Measurements from ENCODE around the gene TJP1.
"Not testable (repeated sequence)": the region's sequence is repeated elsewhere in the genome, so short reads cannot be mapped to it uniquely, and the experiment has no call there.

Gene TJP1

DNA sequence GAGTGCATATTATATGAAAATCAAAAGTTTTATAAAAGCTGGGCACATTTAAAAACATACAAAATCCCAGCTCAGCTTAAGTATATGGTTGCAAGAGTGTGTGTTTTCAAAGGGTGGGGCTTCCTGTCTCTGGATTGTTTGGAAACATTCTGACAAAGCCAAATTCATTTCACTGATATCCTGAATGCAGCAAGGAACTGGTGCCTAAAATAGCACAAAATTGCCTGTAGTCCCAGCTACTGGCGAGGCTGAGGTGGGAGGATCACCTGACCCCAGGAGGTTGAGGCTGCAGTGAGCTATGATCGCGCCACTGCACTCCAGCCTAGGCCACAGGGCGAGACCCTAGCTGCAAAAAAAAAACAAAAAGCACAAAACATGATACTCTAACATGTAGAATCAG, 13.0 kb upstream of the TJP1 start:
- Histone ChIP-seq H3K27me3 (replicated peaks; ENCODE audit: control insufficient read depth, insufficient read depth, low read length) (no peaks in the 10 kb centered on the region), H3K36me3 (ENCODE audit: control insufficient read depth, insufficient read depth, low read length, severe bottlenecking) (no peaks in the 10 kb centered on the region), H3K9me3 (ENCODE audit: control insufficient read depth, low read length) (no peaks in the 10 kb centered on the region), H3K4me3 (ENCODE audit: low read length) (no peak overlapping the region), H3K9ac (ENCODE audit: low read length) (no peak overlapping the region), H3K4me1 (ENCODE audit: control insufficient read depth, insufficient read depth, low read length) (peaks cover 11% of the 10 kb centered on the region)
- peak; percentile 69 for DNase-seq (ENCODE audit: low read depth)

DNA sequence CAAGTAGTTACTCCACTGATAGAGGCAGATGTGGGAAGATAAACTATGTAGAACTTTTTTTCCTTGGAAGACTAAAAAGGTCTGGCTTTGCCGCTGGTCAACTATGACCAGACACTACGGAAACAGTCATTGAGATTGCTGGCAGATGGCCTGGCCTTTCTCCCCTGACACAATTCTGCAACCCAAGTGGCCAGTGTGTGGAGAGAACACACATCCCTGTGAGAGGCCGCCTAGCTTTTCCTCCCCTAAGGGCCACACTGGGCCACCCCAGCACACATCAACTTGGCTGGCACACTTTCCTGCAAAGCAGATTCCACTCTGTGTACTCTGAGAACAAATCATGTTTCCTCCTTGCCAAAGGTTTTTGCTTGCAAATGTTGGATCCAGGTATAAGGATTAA, 10.4 kb upstream of the TJP1 start:
- H3K27me3 ChIP-seq (replicated peaks; ENCODE audit: control insufficient read depth, insufficient read depth, low read length), result no peaks in the 10 kb centered on the region
- no peaks in the 10 kb centered on the region for H3K36me3 ChIP-seq (ENCODE audit: control insufficient read depth, insufficient read depth, low read length, severe bottlenecking)
- peaks cover 17% of the 10 kb centered on the region for H3K4me1 ChIP-seq (ENCODE audit: control insufficient read depth, insufficient read depth, low read length)
- no peaks in the 10 kb centered on the region for H3K9me3 ChIP-seq (ENCODE audit: control insufficient read depth, low read length)
- no peak for DNase-seq (ENCODE audit: low read depth)
- no peak overlapping the region for H3K4me3 ChIP-seq (ENCODE audit: low read length)
- H3K9ac ChIP-seq (ENCODE audit: low read length), result no peak overlapping the region

GRCh38 chr15:29826908-29827820, 4.9 kb upstream of the TJP1 start:
- H3K4me3 ChIP-seq (ENCODE audit: low read length), result no peak overlapping the region
- H3K36me3 ChIP-seq (ENCODE audit: control insufficient read depth, insufficient read depth, low read length, severe bottlenecking), result no peaks in the 10 kb centered on the region
- DNase-seq (ENCODE audit: low read depth), result no peak
- no peaks in the 10 kb centered on the region for H3K27me3 ChIP-seq (replicated peaks; ENCODE audit: control insufficient read depth, insufficient read depth, low read length)
- H3K9me3 ChIP-seq (ENCODE audit: control insufficient read depth, low read length), result no peaks in the 10 kb centered on the region
- peaks cover 24% of the 10 kb centered on the region for H3K4me1 ChIP-seq (ENCODE audit: control insufficient read depth, insufficient read depth, low read length)
- H3K9ac ChIP-seq (ENCODE audit: low read length), result no peak overlapping the region

GRCh38 chr15:29825227-29825626, 3.0 kb upstream of the TJP1 start:
- DNase-seq (ENCODE audit: low read depth), result no peak
- Histone ChIP-seq H3K4me3 (ENCODE audit: low read length) (no peak overlapping the region), H3K4me1 (ENCODE audit: control insufficient read depth, insufficient read depth, low read length) (peaks cover 31% of the 10 kb centered on the region), H3K9me3 (ENCODE audit: control insufficient read depth, low read length) (no peaks in the 10 kb centered on the region), H3K27me3 (replicated peaks; ENCODE audit: control insufficient read depth, insufficient read depth, low read length) (no peaks in the 10 kb centered on the region), H3K9ac (ENCODE audit: low read length) (no peak overlapping the region), H3K36me3 (ENCODE audit: control insufficient read depth, insufficient read depth, low read length, severe bottlenecking) (no peaks in the 10 kb centered on the region)

DNA sequence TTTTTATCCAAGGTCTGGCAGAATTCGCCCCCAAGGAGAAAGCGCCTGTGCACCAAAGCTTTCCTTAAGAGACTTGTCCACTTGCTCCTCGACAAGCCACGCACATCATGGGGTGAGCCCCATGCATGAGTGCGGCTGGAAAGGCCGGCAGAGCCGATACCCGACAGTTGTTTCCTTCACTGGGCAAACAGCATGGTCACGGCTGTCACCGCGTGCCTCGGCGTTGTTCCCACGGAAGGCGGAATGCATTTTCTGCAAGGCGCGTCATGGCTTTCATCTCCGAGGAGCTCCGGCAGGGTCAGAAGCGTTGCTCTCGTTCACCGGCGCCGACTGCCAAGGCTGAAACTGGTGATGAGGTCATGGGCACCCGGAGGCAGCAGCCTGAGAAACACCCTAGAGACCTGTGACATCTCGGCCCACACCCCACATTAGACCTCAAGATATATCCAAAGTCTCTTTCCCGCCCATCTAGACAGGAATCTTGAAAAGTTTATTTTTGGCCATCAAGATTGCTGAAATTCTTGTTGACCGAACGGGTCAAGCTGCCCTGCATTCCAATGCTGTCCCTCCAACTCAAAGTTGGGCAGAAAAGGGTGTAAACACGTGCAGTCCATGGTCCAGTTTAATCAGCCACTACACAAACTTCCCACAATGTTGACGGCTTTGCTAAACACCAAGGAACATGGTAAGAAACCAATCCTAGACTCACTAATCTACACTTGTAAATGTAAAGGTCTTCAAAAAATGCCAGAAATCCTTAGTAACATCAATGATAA, 604 bp upstream of the TJP1 start:
- no peaks in the 10 kb centered on the region for H3K27me3 ChIP-seq (replicated peaks; ENCODE audit: control insufficient read depth, insufficient read depth, low read length)
- H3K9ac ChIP-seq (ENCODE audit: low read length), result peak overlapping the region; percentile 88
- no peaks in the 10 kb centered on the region for H3K36me3 ChIP-seq (ENCODE audit: control insufficient read depth, insufficient read depth, low read length, severe bottlenecking)
- no peaks in the 10 kb centered on the region for H3K9me3 ChIP-seq (ENCODE audit: control insufficient read depth, low read length)
- peak overlapping the region; percentile 98 for H3K4me3 ChIP-seq (ENCODE audit: low read length)
- DNase-seq (ENCODE audit: low read depth), result peak; percentile 83
- peaks cover 32% of the 10 kb centered on the region for H3K4me1 ChIP-seq (ENCODE audit: control insufficient read depth, insufficient read depth, low read length)

DNA sequence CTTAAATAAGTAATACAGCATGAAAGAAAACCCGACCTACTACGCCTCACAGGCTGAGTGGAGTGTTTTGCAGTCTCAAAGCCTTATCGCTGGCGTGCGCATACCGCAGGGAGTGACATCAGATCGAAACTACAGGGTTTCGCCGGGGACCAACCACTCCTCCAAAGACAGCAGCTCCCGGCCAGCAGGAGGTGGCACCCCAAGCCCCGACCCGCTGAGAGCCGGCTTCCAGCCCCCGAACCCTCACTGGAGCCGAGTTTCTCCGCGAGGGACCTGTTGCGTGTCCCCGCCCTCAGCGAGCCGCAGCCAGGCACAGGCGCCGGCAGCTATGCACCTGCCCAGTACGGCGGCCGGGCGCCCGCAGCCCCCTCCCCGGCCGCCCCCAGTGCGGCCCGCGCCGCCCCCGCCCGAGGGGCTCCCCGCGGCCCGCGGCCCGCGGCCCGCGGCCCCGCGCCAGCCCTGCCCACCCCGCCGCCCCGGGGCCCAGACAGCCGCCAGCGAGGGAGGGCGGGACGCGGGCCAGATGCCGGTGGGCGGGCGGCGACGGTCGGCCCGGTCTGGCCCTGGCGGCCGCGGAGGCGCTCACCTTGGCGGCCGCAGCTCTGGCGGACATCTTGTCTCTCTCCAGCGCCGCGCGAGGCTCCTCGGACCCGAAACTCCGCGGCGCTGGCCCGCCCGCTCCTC, 710 bp downstream of the TJP1 start:
- DNase-seq (ENCODE audit: low read depth), result peak; percentile 92
- Histone ChIP-seq H3K36me3 (ENCODE audit: control insufficient read depth, insufficient read depth, low read length, severe bottlenecking) (no peaks in the 10 kb centered on the region), H3K27me3 (replicated peaks; ENCODE audit: control insufficient read depth, insufficient read depth, low read length) (no peaks in the 10 kb centered on the region), H3K9me3 (ENCODE audit: control insufficient read depth, low read length) (no peaks in the 10 kb centered on the region), H3K4me3 (ENCODE audit: low read length) (peak overlapping the region; percentile 98), H3K9ac (ENCODE audit: low read length) (peak overlapping the region; percentile 89), H3K4me1 (ENCODE audit: control insufficient read depth, insufficient read depth, low read length) (peaks cover 23% of the 10 kb centered on the region)

DNA sequence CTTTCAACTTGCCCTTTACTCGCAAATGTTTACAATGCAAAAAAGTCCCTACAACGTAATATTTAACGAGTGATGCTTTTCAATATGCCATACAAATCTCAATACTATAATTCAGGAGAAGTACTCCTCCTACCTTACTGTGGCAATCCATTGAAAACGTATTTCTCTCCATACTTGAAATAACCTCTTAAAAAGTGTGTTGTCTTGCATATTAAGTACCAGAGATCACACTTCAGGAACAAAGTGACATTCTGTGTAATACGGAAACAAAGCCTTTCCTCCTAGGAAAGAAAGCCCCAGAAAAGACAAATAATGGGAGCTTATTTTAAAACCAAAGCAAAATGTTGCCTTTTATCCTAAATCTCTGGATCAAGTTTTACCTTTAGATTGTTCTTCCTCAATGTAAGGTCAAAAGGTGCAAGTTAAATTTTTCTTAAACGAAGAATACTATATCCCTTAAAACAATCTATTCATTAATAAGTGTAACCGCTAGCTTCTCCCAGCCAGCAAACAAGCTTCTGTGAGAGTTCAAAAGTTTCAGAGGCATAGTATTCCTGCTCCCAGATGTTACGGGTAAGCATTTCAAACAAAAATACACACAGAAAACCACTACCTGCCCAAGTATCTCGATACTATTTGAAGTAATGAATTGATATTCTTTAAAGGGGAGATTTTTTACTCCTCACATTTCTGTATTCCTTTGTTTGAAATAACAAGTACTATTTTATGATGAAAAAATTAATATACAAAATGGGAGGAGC, 1.7 kb downstream of the TJP1 start:
- H3K27me3 ChIP-seq (replicated peaks; ENCODE audit: control insufficient read depth, insufficient read depth, low read length), result no peaks in the 10 kb centered on the region
- H3K4me3 ChIP-seq (ENCODE audit: low read length), result peak overlapping the region; percentile 98
- no peaks in the 10 kb centered on the region for H3K9me3 ChIP-seq (ENCODE audit: control insufficient read depth, low read length)
- H3K36me3 ChIP-seq (ENCODE audit: control insufficient read depth, insufficient read depth, low read length, severe bottlenecking), result no peaks in the 10 kb centered on the region
- peak; percentile 52 for DNase-seq (ENCODE audit: low read depth)
- peaks cover 24% of the 10 kb centered on the region for H3K4me1 ChIP-seq (ENCODE audit: control insufficient read depth, insufficient read depth, low read length)
- peak overlapping the region; percentile 84 for H3K9ac ChIP-seq (ENCODE audit: low read length)

- peak overlapping the region; percentile 98 for H3K4me3 ChIP-seq (ENCODE audit: low read length)
- no peaks in the 10 kb centered on the region for H3K9me3 ChIP-seq (ENCODE audit: control insufficient read depth, low read length)
- no peaks in the 10 kb centered on the region for H3K27me3 ChIP-seq (replicated peaks; ENCODE audit: control insufficient read depth, insufficient read depth, low read length)
- H3K4me1 ChIP-seq (ENCODE audit: control insufficient read depth, insufficient read depth, low read length), result peaks cover 30% of the 10 kb centered on the region
- H3K9ac ChIP-seq (ENCODE audit: low read length), result no peak overlapping the region
- no peaks in the 10 kb centered on the region for H3K36me3 ChIP-seq (ENCODE audit: control insufficient read depth, insufficient read depth, low read length, severe bottlenecking)
- DNase-seq (ENCODE audit: low read depth), result no peak
These were observed 2.3 kb downstream of the TJP1 start for GRCh38 chr15:29819979-29820378.

DNA sequence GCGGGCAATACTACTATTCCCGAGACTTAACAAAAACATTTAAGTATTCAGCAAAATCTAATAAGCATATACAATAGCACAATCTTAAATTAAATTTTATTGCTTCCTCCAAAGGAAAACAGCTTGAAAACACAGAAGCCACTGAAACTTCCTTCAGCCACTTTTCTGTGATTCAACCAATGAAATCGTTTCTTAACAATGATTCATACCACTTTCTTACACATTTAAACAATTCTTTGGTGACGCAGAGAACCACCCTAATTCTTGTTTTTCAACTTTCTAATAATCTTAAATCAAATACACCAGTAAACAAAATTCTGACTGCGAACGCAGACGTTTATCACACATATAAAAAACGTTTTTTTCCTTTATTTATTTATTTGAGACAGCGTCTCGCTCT, 4.1 kb downstream of the TJP1 start:
- Histone ChIP-seq H3K4me1 (ENCODE audit: control insufficient read depth, insufficient read depth, low read length) (peaks cover 28% of the 10 kb centered on the region), H3K9ac (ENCODE audit: low read length) (no peak overlapping the region), H3K4me3 (ENCODE audit: low read length) (no peak overlapping the region), H3K27me3 (replicated peaks; ENCODE audit: control insufficient read depth, insufficient read depth, low read length) (no peaks in the 10 kb centered on the region), H3K9me3 (ENCODE audit: control insufficient read depth, low read length) (no peaks in the 10 kb centered on the region), H3K36me3 (ENCODE audit: control insufficient read depth, insufficient read depth, low read length, severe bottlenecking) (no peaks in the 10 kb centered on the region)
- DNase-seq (ENCODE audit: low read depth), result no peak

DNA sequence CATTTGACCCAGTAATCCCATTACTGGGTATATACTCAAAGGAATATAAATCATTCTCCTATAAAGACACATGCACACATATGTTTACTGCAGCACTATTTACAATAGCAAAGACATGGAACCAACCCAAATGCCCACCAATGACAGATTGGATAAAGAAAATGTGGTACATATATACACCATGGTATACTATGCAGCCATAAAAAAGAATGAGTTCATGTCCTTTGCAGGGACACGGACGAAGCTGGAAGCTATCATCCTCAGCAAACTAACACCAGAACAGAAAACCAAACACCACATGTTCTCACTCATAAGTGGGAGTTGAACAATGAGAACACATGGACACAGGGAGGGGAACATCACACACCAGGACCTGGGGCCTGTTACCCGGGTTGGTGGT, 4.8 kb downstream of the TJP1 start:
- not testable (repeated sequence) for DNase-seq (ENCODE audit: low read depth); H3K4me3 ChIP-seq (ENCODE audit: low read length); H3K9ac ChIP-seq (ENCODE audit: low read length); H3K27me3 ChIP-seq (replicated peaks; ENCODE audit: control insufficient read depth, insufficient read depth, low read length); H3K36me3 ChIP-seq (ENCODE audit: control insufficient read depth, insufficient read depth, low read length, severe bottlenecking); H3K9me3 ChIP-seq (ENCODE audit: control insufficient read depth, low read length)
- peaks cover 22% of the 10 kb centered on the region for H3K4me1 ChIP-seq (ENCODE audit: control insufficient read depth, insufficient read depth, low read length)
